ENCODE data around the gene RETREG3.

GRCh38 chr17:42647778-42648177 is 38.6 kb upstream of the RETREG3 start:
- no peak for TF ChIP-seq POLR2A (IDR thresholded peaks at IDR 0.05)
- TF ChIP-seq, protein P1, sequence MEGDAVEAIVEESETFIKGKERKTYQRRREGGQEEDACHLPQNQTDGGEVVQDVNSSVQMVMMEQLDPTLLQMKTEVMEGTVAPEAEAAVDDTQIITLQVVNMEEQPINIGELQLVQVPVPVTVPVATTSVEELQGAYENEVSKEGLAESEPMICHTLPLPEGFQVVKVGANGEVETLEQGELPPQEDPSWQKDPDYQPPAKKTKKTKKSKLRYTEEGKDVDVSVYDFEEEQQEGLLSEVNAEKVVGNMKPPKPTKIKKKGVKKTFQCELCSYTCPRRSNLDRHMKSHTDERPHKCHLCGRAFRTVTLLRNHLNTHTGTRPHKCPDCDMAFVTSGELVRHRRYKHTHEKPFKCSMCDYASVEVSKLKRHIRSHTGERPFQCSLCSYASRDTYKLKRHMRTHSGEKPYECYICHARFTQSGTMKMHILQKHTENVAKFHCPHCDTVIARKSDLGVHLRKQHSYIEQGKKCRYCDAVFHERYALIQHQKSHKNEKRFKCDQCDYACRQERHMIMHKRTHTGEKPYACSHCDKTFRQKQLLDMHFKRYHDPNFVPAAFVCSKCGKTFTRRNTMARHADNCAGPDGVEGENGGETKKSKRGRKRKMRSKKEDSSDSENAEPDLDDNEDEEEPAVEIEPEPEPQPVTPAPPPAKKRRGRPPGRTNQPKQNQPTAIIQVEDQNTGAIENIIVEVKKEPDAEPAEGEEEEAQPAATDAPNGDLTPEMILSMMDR (IDR thresholded peaks at IDR 0.05), result no peak

Data from body of pancreas (tissue), 4 donors.